NCI-H1694 (cell line): ENCODE measurements around the gene PCK2.
A peak's percentile ranks its signal among the peaks of the same experiment; 100 is the strongest.

Source experiments
- DNase-seq: peaks from one replicate; lab custom pipeline; 2025; lab: John Stamatoyannopoulos, UW

PCK2 gene

GRCh38 chr14:24115422-24116127 is 21.5 kb downstream of the PCK2 start:
- no peak for DNase-seq

DNA sequence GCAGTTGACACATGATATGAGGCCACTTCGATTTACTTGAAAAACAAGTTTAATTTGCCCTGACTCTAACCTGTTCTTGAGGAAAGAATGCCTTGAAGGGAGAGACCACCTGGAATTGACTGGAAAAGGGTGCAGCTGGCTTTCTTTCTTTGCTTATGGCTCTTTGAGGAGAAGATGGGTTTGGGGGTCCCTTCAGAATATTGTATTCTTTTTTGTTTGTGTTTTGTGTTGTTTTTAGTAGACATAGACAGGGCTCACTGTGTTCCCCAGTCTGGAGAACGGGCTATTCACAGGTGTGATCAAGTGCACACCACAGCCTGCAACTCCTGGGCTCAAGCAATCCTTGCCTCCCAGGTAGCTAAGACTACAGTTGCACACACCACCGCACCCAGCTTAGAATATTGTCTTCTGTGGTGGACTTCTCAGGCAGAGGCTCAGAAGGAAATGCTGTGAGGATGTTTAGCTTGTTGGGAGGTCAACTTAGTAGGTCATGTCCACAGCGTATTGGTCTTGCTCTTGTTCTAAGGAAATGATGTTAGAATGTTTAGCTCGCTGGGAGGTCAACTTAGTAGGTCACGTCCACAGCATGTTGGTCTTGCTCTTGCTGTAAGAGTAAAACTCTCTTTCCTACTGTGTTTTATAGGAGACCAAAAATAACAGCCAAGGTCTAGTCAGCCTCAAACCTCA is 22.2 kb downstream of the PCK2 start:
- no peak for DNase-seq

DNA sequence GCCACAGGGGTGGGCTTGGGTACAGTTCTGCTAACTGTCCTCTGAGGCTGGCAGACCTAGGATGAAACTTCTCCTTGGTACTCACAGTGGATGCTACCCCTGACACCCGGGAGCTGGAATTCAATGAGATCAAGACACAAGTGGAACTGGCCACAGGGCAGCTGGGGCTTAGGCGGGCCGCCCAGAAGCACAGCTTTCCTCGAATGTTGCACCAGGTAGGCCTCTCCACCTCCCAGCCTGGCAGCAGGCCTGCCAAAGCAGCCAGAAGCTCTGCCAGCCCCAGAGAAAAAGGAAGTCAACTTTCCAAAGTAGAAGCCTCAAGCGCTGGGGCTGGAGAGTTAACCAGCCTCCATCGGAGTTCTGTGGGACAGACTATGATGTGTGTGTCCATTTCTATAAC is 23.1 kb downstream of the PCK2 start:
- DNase-seq, result no peak

DNA sequence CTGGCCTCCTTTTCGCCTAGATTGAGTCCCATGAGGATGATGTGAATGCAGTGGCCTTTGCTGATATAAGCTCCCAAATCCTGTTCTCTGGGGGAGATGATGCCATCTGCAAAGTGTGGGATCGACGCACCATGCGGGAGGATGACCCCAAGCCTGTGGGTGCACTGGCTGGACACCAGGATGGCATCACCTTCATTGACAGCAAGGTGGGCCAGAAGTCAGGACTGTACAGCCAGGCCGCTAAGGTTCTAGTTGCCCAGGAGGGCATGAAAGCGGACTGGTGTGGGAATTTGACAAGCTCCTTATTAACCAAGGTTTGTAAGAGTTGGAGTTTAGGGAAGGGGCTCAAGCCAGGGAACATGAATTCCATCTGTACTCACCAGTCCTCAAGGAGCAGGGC is 25.6 kb downstream of the PCK2 start:
- DNase-seq, result no peak

DNA sequence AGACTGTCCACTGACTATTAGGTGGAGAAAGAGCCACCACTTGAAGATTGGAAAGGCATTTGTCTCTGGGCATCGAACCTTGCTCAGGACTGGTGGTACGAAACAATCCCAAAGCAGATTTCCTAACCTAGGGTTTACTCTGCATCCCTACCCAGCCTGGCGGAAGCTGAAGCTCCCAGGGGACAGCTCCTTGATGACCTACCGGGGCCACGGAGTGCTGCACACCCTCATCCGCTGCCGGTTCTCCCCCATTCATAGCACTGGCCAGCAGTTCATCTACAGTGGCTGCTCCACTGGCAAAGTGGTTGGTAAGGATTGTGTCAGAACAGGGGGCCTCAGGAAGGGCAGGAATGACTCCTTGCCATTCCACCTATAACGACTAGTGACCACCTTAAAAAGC is 27.1 kb downstream of the PCK2 start:
- no peak for DNase-seq

DNA sequence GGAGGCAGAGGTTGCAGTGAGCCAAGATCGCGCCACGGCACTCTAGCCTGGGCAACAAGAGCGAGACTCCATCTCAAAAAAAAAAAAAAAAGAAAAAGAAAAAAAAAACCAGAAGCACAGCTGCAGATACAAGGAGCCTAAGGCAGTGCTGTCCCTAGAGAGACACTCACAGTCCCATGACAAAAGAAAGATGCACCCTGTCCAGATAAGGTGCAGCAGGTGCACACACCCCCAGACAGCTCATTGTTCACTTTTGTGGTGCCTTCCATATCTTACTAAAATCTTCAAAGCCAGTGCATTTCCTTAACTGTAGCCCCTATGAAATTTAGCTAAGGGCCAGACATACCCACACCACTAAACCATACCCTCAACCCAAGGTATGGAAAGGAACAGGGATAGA is 28.3 kb downstream of the PCK2 start:
- DNase-seq, result no peak

DNA sequence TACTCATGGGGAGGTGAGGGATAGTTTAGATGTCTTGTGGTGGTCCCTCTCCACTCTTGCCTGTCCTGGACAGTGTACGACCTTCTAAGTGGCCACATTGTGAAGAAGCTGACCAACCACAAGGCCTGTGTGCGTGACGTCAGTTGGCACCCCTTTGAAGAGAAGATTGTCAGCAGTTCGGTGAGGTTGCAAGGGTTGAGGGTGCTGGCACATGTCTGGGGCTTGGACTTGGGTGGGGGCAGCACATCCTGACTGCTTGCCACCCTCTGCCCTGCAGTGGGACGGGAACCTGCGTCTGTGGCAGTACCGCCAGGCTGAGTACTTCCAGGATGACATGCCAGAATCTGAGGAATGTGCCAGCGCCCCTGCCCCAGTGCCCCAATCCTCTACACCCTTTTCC is 28.8 kb downstream of the PCK2 start:
- DNase-seq, result no peak

DNA sequence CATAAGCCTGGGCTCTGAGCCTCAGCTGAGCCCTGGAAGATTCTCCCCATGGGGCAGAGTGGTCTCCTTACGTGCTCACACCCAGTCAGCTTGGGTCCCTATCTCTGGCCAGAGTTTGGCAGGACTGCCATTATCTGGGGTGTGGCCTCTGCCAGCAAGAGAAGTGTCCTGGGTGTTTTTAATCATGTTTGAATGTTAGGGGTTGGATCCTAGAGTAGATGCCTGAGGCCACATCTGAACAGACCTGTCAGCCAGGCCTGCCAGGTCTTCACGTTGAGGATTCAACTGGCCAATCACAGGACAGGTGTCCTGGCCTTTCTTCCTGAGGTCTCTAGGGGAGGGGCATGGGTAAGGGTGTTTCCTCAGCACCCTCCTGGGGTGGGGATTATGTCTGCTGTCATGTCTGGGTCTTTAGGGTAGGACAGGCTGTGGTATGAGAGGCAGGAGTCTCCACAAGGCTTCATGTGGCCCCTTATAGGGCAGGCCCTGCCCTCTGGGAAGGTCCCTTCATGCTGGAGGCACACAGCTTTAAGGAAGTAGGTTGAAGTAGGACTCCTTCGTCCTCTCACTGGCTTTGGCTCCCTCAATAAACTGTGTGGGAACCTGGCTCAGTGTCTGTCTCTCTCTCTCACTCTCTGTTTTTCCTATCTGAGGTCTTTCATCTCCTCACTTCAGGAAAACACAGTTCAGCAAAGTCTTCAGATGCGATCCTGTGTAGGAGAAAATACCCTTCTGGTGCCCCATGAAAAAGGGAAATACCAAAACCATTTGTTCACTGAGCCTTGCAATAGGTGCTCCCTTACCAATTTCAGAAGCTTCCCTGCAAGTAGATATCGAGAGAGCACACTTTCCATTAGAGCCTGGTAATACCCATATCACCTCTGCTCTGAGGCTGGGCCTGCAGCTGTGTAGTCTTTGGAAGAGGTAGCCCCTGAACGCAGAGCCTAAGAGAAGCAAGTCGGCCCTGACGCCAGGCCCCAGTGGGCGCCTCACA is 29.6 kb downstream of the PCK2 start:
- DNase-seq, result no peak

DNA sequence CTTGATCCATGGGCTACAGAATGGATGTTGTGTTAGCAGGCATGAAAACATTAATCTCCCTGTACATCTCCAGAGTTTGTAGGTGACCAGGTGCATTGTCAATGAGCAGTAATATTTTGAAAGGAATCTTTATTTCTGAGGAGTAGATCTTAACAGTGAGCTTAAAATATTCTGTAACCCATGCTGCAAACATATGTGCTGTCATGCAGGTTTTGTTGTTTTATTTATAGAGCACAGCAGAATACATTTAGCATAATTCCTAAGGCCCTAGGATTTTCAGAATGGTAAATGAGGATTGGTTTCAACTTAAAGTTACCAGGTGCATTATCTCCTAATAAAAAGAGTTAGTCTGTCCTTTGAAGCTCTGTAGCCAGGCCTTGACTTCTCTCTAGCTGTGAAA is 32.8 kb downstream of the PCK2 start:
- DNase-seq, result no peak

DNA sequence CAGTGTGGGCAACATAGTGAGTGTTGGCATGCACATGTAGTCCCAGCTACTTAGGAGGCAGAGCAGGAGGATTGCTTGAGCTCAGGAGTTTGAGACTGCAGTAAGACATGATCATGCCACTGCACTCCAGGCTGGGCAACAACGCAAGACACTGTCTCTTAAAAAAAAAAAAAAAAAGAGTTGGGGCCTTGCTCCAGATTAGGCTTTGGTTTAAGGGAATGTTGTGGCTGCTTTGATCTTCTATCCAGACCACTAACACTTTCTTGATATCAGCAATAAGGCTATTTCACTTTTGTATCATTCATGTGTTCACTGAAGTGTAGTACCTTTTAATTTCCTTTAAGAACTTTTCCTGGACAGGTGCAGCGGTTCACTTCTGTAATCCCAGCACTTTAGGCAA is 33.6 kb downstream of the PCK2 start:
- DNase-seq, result no peak

DNA sequence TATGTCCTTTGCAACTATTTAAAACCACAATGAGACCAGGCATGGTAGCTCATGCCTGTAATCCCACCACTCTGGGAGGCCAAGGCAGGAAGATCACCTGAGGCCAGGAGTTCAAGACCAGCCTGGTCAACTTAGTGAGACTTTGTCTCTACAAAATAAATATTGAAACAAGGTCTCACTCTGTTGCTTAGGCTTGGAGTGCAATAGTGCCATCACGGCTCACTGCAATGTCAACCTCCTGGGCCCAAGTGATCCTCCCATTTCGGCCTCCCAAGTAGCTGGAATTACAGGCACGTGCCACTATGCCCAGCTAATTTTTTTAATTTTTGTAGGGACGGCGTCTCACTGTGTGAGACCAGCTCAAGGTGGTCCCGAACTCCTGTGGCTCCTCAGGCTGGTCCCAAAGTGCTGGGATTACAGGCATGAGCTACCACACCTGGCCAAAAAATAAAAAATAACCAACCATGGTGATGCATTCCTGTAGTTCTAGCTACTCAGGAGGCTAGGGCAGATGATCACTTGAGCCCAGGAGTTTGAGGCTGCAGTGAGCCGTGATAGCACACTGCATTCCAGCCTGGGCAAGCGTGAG is 35.4 kb downstream of the PCK2 start:
- no peak for DNase-seq

DNA sequence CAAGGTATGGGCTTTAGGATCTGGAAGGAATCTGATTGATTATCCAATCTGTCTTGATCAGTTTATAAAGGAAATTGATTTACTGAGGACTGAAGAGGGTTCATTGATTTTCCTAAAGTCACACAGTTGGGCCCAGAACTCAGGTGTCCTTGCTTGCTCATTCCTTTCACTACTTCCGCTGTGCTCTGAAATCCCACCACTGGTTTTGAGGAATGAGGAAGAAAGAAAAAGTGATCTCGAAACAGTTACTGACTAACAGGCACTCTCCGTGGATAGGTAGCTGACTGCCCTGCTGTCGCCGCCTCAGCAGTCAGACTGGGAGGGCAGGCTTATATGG is 36.2 kb downstream of the PCK2 start, which contains the start of gene FITM1:
Gene FITM1, plus strand, starts transcription at position 280 of the 337 bp plus-strand sequence. CDS start 905 bp downstream, outside the sequence.
- DNase-seq, result no peak

DNA sequence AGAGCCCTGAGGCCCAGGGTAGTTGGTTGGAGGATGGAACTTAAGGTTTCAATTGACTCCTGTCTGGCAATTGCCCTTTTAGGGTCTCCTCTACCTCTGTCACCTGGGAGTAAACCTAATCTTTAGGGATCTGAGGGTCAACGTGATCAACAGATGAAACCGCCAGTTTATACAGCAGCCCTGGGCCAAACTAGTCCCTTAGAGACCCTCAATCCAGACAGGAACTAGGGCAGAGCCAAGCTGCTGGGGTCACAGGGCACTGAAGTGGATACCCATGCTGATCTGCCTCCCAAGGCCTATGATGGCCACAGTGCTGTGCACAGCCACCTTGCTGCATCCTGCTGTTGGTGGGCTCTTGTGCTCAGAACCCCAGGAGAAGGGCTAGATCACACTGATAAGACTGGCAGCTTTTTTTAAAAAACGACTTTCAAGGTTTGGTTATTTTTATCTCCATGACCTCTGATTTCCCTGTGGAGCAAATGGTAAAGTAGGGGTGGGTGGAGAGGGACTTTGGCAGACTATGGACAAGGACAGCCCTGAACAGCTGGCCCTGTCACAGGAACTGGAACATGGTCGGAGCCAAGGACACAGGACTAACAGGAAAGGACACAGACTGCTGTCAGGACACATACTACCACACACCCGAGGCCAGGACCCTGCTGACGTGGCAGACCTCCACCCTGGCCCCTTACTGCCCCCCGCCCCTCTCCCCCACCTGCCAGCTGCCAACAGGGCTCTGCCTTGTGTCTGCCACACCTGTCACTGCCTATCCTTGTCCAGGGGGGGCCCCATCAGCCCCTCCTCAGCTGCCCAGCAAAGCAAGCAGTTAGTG is 36.8 kb downstream of the PCK2 start:
- no peak for DNase-seq

GRCh38 chr14:24131549-24131966 is 37.4 kb downstream of the PCK2 start:
- no peak for DNase-seq

DNA sequence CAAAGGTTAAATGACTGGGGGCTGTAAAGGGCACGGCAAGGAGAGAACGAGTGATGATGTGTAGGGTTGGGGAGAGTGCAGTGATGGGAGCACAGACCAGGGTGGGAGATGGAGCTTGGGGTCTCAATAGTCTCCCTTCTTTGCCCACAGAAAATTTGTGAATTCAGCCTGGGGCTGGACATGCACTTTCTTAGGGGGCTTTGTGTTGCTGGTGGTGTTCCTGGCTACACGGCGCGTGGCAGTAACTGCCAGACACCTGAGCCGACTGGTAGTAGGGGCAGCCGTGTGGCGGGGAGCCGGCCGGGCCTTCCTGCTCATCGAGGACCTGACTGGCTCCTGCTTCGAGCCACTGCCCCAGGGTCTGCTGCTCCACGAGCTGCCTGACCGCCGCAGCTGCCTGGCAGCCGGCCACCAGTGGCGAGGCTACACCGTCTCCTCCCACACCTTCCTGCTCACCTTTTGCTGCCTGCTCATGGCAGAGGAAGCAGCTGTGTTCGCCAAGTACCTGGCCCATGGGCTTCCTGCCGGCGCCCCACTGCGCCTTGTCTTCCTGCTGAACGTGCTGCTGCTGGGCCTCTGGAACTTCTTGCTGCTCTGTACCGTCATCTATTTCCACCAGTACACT is 38.1 kb downstream of the PCK2 start:
- no peak for DNase-seq

DNA sequence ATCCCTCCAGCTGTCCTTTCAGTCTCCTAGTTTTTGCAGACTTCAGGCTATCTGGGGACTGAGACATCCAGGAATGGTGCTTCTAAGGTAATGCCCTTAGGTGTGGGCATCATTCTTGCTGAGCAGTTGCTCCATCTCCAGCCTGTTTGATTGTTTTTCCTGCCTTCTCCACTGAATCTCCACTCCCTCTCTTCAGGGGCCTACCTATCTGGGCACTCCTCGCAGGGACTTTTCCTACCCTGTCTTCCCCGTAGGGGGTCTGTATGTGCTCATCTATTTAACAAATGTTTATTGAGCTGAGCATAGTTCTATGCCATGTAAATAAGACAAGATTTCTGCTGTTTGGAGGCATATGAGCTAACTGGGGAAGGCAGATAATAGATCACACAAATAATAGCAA is 38.9 kb downstream of the PCK2 start:
- no peak for DNase-seq

DNA sequence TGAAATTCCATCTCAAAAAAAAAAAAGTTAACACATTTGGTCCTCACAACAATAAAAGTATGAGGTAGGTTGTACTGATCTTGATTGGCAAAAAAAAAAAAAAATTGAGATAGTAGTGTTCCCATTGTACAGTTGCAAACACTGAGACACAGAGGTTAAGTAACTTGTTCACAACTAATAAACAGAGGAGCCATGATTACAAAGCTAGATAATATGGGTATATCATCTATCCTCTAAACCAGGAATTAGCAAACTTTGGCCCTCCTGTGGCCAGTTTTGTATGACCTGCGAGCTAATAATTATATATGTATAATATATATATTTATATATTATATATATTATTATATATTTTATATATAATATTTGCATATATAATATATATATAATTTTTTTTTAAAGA is 39.6 kb downstream of the PCK2 start:
- DNase-seq, result no peak

GRCh38 chr14:24135584-24135833 is 41.4 kb downstream of the PCK2 start:
- DNase-seq, result no peak

GRCh38 chr14:24135834-24136683 is 41.9 kb downstream of the PCK2 start, which contains the start of gene PSME1:
Gene PSME1, plus strand, starts transcription at chr14:24136194. Its CDS starts 69 bp downstream, at chr14:24136263.
- peak; percentile 84 for DNase-seq
